Right lung (tissue), 5 donors: ENCODE results near the gene LRRC8D. TPM values are rescaled to one million over a fixed set of nuclear protein-coding genes. Genes with fewer than 3 reads are reported as not detected.

Source experiments
- DNase-seq, 2 donors: peaks; one replicate each; pipeline ENCODE4 v3.0.0-alpha.2; 2013
- polyA plus RNA-seq, 5 donors: library from polyadenylated mRNA; unstranded; fragments of 120-200 nt; gene quantifications; one replicate each; pipeline versions ENCODE4 v1.2.1 to v1.2.3, GENCODE V29; 2013; ENCODE audit warnings: inconsistent platforms in 1 of 5, low replicate concordance in 1 of 5; ENCODE audit not compliant: insufficient read length in 5 of 5, insufficient read depth in 1 of 5

Gene LRRC8D
- polyA plus RNA-seq, 5 donors: 14.3 to 18.3 (median 17.0) TPM

GRCh38 chr1:89832496-89833127, 11.8 kb downstream of the LRRC8D start:
- no peak for DNase-seq

- no peak for DNase-seq
Observed at GRCh38 chr1:89833183-89834082, 12.6 kb downstream of the LRRC8D start.

DNA sequence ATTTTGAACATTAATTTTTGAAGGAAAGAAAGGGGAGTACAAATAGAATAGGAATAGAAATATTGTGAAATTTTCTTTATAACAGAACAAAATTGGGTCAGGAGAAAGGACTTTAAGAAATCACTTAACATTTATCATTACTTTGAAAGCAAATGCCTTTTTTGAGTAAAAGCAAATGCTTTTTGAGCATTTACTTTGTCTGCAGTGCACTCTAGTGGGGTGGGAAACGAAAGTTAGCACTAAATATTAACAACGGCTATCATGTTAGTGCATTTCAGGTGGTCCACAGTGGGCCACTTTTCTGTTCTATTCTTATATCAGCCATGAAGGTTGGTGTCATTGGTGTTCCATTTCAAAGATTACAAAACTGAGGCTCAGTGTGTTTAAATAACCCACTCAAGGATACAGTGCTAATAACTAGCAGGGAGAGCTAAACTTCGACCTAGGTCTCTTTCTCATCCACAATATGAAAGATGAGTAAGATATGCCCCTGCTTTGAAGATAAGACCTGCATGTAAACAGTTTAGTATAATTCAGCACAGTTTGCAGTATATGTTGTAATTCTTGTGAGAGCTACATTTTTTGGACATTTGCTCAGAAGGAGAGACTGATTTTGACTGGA, 13.4 kb downstream of the LRRC8D start:
- DNase-seq: no peak

DNA sequence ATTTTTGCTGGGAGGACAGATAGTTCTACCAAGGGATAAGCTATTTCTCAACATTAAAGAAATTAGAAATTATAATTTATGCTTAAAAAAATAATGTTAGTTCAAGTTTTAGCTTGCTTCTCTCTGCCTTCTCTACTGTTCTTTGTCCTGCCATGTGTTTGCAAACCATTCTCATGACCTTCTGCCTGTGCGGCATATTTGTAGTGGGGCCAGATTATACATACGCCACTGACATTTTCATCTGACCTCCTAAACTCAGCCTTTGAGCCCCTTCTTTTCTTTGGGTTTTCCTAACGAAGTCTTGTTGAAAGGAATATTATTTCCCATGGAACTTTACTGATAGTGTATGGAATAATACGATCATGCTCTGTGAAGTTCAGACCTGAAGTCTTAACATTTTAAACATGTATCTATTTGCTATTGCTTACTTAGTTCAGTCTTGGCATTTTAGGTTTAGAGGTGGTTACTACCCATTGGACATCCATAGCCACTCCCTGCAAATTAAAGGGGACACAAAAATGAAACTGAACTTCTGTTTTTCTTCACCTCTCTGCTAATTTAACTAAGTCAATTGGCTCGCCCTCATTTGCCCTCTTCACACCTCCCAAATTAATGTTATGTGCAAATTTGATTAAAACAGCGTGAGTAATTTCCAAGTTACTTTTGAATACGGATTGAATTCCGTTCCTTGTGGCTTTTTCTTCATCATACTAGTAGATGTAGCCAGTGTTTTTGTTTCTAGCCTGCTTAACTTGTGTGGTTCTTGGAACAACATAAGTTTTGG, 15.6 kb downstream of the LRRC8D start:
- no peak for DNase-seq

- no peak for DNase-seq
Observed at GRCh38 chr1:89837036-89837481, 16.2 kb downstream of the LRRC8D start.

DNA sequence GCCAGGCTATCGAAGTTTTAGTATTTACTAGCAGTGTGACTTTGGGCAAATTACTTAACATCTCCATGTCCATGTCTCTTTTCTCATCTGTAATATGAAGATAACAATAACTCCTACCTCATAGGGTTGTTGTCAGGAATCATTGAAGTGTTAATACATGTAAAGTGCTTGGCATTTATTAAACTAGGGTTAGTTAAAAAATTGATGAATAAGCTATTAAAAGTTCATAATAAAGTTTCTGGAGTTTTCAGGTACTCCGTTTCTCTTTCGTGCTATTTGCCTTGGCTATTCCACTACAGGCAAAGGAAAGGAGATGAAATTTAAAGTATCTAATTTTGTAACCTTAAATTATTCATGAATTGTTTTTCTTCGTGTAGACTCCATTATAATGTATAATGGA, 16.7 kb downstream of the LRRC8D start:
- DNase-seq: no peak

DNA sequence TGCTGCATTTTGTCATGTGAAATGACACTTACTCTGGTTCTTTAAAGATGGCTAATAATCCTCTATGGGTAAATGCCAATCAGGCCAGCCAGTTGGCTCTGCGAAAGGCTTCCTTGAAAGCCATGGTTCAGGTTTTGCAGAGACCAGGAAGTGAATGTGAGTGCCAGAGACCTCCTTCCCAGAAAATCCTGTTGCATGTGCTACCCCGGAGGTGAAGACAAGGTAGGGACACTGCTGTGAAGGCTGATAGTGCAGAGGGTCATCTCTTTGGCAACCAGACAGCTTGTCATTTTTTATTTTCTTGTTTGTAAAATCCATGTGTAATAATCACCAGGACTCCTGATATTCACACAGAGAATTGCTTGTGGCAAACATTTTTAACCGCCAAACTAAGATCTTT, 18.7 kb downstream of the LRRC8D start:
- DNase-seq: no peak

GRCh38 chr1:89841507-89841906, 20.7 kb downstream of the LRRC8D start:
- no peak for DNase-seq

GRCh38 chr1:89842567-89843272, 21.9 kb downstream of the LRRC8D start:
- peak; percentile 35 to 39 for DNase-seq

- peak; percentile 51 to 59 for DNase-seq
Observed at GRCh38 chr1:89843273-89844130, 22.7 kb downstream of the LRRC8D start.

DNA sequence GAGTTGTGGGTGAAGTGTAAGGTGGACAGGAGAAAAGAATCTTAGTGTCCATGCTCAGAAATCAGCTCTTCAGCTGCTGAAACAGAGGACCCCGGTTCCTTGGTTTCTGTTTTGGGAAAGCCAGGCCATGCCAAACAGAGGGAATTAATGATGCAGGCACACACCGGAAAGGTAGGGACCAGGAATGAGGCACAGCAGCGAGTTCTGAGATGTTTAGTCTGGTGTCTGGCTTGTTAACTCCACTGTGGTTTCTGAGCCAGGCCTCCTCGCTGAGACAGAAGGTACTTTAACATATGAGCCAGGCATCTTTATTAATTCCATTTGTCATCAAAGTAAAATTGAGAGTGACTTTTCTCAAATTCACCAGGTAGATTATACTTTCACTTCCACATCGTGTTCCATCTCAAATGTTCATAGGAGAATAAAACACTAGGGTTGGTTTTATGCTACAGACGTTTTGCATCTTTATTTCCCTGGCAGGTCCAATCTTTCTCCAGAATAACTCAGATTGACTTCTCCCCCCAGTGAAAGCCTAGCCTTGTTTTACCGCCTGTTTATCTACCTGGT, 23.5 kb downstream of the LRRC8D start:
- DNase-seq: no peak

DNA sequence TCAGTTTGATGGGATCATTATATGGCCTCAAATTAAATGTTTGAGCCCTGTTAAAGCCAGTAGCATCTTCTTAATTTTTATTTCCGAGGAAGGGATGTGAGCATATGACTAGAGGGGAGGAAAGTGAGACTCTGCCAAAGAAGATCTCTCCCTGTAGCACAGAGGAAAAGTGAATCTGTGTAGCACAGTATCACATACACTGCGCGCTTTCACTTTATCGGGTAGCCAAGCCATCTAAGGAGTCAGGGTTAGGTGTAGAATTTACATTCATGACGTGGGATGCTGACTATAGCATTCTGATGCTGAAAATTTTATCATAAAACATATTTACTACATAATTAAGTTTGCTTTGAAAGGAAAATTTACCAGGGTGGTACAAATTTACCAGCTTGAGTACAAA, 24.0 kb downstream of the LRRC8D start:
- no peak for DNase-seq

GRCh38 chr1:89847191-89847729, 26.4 kb downstream of the LRRC8D start:
- no peak for DNase-seq

- DNase-seq: no peak
Observed at GRCh38 chr1:89850844-89851415, 30.1 kb downstream of the LRRC8D start.

- no peak for DNase-seq
Observed at GRCh38 chr1:89854140-89854539, 33.3 kb downstream of the LRRC8D start.

- no peak for DNase-seq
Observed at GRCh38 chr1:89855413-89856123, 34.7 kb downstream of the LRRC8D start.

- DNase-seq: no peak
Observed at GRCh38 chr1:89863165-89863830, 42.5 kb downstream of the LRRC8D start.
